ENCODE results near the gene TOGARAM2.
A peak's percentile ranks its signal among the peaks of the same experiment; 100 is the strongest.
"Not testable (repeated sequence)": the region's sequence is repeated elsewhere in the genome, so short reads cannot be mapped to it uniquely, and the experiment has no call there.

The TOGARAM2 gene

DNA sequence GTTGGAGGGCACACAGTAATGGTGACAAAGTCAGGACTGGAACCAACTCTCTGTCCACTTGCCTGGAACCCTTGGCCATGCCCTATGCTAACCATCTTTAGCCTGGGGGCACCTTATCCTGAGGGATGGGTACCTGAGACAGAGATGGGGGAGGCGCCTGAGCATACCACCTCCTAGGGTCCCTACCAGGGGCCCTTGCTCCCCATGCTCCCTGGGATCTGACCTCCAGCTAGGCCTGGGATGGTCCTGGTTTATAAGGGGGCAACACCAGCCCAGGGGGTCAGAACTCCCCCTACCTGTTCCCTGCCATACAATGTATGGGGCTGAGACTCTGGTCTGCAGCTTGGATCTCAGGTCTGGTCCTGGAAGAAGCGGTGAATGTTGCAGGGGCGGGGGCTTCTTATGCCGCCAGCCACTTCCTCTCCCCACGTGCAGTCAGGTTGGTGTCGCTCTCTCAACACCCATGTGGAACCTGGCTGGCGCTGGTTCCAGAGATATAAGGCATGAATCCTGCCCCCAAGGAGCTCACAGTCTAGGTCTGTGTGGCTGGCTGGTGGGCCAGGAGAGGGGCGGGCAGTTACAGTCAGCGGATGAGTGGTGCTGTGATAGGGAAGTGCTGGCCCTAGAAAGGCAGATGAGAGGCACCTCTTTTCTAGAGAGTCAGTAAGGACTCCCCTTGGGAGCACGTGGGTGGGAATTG lies 3.8 kb upstream of the TOGARAM2 start:
- no peak for DNase-seq (ENCODE audit: low spot score)

DNA sequence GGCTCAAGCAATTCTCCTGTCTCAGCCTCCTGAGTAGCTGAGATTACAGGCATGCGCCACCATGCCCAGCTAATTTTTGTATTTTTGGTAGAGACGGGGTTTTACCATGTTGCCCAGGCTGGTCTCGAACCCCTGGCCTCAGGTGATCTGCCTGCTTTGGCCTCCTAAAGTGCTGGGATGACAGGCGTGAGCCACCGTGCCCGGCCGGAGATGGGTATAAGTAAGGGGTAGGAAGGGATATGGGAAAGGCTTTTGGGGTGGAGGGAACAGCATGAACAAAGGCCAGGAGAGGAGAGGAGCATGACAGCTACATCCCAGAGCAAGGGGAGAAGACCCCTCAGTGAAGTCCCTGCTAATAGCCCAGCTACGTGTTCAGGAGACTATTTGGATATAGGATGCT lies 3.1 kb upstream of the TOGARAM2 start:
- DNase-seq (ENCODE audit: low spot score), result not testable (repeated sequence)

DNA sequence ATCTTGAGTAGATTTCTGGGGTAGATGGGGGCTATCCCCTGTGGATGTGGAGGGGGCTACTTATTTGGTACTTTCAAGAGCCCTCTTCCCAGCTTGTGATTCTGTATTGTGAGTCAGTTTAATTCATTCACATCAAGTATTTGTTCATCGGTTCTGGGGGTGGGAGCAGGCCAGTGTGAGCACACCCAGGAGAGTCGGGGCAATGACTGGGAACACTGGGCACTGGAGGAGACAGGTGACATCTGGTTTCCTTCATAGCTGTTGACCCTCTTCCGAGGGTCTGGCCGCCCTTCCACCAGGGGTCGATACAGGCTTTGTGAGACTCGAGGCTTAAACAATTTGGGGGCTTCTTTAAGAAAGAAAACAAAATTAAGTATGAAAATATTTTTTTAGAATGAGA lies 2.5 kb upstream of the TOGARAM2 start:
- DNase-seq (ENCODE audit: low spot score), result no peak

DNA sequence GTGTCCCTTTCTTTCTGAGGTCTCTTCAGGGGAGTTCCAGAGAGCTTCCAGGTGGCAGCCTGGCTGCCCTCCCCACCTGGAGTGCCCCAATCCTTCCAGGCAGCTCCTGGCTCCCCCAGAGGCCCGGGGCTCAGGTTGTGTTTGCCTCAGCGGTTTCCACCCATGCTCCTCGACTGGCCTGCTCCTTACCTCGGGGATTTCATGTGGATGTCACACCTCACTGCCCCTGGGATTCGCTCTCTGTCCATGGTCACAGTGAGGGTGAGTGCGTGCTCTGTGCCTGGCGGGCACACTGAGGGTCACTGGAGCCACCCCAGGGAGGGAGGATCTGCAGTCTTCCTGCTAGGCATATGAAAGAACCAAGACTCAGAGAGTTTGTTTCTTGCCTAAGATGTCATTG lies 2.1 kb upstream of the TOGARAM2 start:
- no peak for DNase-seq (ENCODE audit: low spot score)

DNA sequence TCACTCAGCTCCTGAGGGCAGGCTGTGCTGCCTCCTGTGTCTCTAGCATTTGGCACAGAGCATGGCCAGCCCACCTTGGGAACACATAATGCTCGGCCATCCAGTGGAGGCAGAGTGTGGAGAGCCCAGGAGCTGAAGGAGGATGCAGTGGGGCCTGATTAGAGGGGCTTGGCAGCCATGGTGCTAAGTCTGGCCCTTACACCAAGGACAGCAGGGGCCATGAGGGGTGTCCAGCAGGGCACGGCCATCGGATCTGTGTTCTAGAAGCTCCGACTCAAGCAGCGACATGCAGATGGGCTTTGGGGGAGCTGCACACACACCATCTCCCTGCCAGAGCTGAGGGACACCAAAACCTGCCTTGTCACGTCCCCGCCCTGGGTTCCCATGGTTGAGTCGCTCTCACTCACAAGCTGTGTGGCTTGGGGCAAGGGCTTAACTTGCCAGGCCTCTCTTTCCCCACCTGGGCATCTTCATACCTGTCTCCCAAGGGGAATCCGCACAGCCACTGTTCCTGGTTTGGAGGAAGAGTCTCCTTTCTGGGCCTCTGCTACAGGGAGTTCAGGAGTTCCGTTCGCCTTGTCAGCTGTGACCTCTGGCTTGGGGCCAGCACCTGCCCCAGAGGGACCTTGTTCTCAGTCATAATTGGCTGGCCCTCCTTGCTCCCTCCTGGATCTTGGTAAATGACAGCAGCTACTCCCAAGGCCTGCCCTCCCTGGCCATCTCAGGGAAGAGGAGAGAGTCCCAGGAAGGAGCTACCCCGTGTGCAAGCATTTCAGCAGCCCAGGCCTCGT lies 1.3 kb upstream of the TOGARAM2 start:
- no peak for DNase-seq (ENCODE audit: low spot score)

DNA sequence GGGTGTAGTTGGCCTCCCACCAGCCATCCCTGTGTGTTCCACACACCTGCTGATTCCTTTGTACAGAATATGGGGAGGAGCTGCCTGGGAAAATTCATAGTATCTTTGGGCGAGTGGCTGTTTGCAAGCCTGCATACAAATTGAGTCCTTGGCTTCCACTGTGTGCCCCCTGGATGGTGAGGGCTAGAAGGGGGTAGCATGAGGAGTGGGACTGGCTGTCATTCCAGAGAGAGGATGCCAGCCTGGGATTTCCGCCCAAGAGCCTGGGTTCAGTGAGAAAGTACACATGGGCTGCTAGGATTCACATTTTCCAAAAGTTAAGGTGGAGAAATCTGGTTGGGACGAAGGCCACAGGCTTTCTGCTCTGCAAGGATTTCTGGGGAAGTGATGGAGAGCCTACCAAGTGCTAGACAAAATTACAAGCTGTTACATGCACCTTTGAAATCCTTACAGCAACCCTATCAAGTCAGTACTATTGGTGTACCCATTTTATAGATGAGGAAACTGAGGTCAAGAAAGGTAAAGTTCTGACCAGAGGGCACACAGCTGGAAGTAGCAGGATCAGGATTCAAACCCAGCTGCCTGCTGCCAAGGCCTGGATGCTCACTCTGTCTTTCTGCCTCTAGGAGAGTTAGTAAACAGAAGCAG lies 606 bp upstream of the TOGARAM2 start:
- peak; percentile 31 for DNase-seq (ENCODE audit: low spot score)

DNA sequence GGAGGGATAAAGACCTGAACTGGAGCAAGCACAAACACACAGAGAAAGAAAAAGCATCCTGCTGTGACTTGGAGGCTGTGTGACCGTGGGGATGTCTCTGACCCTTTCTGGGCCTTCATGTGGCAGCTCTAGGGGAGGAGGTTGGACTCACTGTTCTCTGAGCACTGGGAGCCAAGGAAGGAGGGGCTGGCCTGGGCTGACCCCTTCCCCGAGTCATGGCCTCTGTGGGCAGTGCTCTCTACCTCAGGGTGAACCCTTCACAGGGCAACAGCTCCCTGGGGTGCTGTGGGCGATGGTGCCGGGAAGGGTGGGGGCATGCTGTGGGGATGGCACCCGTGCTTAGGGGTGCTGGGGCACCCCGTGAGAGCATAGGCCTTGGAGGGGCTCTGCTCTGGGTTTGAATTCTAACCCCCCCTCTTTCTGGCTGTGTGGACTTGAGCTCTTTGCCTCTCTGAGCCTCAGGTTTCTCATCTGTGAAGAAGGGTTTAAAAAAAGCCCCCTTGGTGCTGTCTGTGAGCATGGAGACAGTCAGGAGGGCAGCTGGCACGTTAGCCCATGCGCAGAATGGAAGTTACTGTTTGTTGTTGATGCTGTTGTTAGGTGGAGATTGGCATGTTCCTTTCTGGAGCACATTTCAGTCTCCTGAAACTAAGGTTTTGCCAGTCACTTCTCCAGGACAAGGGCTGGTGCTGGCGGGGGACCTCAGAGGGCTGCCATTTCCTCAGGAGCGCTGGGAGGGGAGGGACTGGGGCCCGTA lies 700 bp downstream of the TOGARAM2 start:
- DNase-seq (ENCODE audit: low spot score), result no peak

DNA sequence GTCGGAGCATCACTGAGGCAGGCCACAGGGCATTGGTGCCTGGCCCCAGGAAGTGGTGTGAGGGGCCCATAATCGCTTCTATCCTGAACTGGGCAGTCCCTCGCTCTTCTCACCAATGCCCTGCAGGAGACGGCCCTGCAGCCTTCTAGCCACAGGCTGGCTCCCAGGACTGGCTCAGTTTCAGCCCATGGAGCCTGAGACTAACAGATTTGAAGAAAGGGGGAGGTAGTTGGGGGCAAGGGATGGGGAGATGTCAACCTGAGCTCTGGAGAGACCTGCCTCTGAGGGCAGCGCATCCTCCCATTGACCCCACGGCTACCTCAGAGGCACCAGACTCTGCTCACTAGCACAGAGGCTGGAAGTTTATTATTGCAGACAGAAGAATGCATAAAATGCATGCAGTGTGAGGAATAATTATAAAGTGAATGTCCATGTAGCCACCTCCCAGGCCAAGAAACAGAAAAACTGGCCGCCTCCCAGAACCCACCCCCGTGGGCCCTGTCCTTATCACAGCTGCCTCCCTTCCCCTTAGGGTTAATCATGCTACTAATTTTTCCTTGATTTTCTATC lies 1.4 kb downstream of the TOGARAM2 start:
- no peak for DNase-seq (ENCODE audit: low spot score)

DNA sequence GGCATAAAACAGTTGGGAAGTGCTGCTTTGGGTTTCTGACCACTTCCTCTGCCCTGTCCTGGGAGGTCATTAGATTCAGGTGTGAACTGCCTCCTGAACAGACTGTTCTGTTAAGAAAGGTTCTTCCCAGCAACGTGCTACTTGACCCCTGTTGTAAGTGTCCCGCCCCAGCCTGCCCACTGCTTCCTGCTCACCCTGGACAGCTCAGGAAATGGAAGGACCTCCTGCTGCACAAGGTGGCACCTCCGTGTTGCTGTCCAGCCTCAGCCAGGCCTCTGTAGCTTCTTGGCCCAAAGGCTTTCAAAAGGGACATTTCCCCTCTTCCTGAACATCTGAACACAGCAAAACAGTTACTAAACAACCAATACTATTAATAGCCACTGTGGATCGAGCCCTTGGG lies 5.3 kb downstream of the TOGARAM2 start:
- DNase-seq (ENCODE audit: low spot score), result no peak

DNA sequence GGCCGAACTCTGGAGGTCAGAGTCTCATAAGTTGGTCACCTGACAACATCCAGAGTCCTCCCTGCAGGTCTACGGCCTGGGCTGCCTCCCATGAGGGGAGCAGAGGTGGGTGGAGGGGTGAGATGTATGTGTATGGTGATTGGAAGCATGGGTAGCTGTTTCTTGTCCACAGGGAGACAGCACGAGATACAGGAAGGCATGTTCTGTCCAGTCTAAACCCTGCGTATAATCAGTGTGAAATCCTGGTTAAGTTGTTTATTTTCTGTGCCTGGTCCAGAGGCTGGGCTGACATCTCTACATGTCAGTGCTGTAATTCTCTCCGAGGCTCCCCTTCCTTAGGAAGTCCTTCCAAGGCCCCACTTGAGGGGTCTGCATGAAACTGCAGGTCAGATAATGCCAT lies 8.9 kb downstream of the TOGARAM2 start:
- no peak for DNase-seq (ENCODE audit: low spot score)

DNA sequence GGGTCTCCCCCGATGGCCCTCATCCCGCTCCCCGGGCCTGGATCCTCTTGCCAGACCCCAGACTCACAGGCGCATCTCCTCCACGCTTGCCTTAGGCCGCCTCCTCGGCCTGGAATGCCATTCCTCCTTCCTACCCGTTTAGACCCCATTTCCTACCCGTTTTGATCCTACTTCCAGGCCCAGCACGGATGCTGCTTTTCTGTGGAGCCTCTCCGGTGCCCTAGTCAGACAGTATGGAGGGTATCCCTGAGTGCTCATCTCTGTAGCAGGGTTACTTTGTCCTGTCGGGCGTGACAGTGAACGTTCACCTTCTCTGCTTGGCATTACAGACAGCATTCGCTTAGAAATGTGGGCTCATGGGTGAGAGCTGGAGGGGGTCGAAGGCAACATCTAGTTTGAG lies 9.3 kb downstream of the TOGARAM2 start:
- no peak for DNase-seq (ENCODE audit: low spot score)

DNA sequence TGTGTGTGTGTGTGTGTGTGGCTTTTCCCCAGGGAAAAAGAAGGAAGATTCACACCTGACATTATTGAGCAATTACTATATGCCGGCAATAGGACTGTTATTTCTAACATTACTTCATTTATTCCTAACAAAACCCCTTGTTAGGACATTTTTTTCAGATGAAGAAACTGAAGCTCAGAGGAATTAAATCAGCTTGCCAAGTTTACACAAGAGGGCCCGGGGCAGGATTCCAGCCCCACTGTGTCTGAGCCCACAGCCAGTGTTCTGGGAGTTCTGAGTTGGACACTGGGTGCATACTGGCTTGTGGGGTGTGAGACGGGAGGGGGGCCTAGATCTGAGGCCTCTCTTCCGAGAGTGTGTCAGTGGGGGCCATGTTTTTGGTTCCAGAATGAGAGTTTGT lies 9.9 kb downstream of the TOGARAM2 start:
- no peak for DNase-seq (ENCODE audit: low spot score)

DNA sequence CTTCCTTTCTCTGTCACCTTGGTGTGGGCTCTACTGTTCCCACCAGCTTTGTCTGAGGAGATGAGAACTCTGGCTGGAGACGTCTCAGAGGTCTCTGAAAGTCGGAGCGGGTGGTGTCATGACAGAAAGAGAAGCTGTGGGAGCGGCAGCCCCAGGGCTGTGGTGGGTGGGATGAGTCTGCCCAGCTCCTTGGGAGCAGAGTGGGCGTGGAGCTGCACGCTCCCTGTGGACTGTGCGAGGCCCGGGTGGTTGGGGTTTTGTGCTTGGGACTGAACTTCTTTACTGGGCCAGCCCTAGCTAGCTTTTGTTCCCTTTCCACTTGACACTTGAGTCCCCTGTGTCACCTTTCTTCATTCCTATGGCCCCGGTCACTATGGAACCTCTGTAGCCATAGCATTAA lies 10.4 kb downstream of the TOGARAM2 start:
- DNase-seq (ENCODE audit: low spot score), result no peak

DNA sequence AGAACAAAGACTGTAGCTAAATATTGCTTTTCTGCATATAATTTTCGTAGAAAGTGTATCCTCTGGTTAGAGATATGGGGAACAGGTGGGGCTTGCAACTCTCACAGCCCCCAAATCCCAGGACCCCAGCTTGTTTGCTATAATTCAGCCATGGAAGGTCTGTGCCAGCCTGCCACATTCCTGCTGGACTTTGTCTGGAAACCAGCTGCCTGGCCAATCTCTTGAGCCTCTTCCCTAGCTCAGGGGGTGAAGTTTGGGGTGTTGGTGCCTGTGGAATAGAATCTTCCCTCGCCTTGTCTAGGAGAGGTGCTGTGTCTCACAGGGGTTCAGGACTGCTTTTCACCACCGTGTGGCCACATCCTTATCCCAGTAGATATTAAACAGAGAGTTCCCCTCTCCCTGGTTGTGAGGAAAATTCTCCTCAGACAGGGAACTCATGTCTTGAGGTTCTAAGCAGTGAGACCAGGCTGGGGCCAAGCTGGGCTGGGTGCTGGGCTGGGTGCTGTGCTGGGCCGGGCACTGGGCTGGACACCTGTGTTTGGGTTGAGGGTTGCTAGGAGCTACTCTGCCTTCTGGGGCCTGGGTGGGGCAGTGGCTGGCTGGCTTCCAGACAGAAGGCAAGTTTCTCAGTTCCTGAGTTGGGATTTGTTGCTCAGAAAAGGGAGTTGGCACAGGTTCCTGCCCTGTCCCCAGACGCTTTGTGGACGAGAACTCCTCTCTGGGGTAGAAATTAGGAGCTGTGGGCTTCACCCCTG lies 12.3 kb downstream of the TOGARAM2 start:
- no peak for DNase-seq (ENCODE audit: low spot score)

DNA sequence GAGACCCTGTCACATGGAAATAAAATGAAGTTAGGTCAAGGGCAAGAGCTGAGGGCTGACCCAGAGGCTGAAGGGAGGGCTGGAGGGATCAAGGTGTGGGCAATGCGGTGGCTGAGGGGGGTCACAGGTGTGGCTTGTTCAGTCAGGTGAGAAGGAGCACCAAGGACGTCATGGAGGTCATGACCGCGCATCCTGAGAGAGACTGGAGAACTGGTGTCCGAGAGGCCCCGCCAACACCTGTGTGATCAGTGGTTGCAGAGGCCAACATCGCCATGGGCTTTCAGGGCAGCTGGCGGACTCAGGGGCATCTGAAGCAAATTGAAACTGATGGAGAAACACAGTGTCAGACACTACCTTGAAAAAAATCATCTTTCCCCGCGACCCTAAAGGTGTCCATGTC lies 13.0 kb downstream of the TOGARAM2 start:
- no peak for DNase-seq (ENCODE audit: low spot score)

DNA sequence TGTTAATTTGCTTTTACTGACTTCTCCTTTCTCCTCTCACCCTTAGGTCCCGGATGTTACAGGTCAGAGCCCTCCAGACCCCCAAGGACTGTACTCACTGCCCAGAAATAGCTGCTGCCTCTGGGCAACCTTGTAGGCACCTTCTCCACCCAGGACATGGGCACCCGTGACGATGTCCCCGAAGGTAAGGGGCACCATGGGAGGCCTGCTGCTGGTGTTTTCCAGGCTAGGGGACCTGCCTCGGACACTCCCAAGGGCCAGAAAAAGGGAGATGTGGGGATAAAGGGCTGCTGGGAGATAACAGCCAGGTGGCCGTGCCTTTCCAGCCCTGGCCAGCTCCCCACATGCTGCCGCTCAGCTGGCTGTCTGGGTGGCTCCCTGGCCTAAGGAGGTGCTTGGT lies 13.6 kb downstream of the TOGARAM2 start:
- no peak for DNase-seq (ENCODE audit: low spot score)

DNA sequence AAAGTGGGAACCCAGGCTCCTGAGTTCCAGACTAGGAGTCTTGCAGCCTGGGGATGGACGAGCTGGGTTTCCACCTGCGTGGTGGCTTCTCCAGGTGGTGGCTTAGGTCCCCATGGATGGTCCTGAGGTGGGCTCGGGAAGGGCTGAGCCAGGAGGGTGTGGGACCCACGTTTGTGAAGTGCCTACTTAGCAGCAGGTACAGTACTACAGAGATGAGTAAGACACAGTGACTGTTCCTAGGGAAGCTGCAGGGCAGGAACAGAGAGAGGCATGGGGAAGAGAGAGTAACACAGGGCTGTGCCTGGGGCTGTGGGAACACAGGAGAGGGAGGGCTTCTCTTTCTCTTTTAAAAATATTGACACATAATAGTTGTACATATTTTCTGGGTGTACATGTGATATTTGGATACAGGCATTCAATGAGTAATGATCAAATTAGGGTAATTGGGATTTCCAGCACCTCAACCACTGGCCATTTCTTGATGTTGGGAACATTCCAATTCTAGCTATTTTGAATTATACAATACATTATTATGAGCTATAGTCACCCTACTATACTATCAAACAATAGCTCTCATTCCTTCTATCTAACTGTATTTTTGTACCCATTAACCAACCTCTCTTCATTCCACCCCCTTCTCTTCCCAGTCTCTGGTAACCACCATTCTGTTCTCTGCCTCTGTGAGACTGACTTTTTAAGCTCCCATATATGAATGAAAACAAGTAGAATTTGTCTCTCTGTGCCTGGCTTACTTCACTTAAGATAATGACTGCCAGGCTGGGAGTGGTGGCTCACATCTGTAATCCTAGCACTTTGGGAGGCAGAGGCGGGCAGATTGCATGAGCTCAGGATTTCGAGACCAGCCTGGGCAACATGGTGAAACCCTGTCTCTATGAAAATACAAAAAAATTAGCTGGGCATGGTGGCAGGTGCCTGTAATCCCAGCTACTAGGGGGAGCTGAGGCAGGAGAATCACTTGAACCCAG lies 15.0 kb downstream of the TOGARAM2 start:
- DNase-seq (ENCODE audit: low spot score), result no peak

DNA sequence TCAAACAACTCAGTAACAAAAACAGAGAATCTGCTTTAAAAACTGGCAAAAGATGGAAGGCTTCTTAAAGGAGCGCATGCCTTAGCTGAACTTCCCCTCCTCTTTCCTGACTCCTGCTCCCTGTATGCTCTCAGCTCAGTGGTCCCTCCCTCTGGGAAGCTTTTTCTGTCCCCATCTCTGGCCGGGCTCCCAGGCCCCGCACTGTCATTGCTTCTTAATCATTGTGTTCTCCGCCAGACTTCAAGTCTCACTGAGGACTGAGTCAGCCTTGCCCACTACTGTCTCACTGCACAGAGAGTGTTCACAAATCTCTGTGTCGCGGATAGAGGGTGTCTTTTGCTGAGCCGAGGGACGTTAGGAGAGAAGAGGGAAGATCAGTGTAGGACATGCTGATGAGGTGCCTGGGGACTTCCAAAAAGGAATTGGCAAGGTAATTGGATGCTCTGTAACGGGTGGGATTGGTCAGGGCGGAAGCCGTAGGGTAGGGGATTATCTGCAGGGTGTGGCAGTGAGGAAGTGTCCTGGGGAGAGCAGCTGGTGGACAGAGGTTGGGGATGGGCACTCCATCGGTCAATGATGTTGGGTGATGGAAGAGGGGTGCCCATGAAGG lies 16.2 kb downstream of the TOGARAM2 start:
- DNase-seq (ENCODE audit: low spot score), result peak; percentile 31

DNA sequence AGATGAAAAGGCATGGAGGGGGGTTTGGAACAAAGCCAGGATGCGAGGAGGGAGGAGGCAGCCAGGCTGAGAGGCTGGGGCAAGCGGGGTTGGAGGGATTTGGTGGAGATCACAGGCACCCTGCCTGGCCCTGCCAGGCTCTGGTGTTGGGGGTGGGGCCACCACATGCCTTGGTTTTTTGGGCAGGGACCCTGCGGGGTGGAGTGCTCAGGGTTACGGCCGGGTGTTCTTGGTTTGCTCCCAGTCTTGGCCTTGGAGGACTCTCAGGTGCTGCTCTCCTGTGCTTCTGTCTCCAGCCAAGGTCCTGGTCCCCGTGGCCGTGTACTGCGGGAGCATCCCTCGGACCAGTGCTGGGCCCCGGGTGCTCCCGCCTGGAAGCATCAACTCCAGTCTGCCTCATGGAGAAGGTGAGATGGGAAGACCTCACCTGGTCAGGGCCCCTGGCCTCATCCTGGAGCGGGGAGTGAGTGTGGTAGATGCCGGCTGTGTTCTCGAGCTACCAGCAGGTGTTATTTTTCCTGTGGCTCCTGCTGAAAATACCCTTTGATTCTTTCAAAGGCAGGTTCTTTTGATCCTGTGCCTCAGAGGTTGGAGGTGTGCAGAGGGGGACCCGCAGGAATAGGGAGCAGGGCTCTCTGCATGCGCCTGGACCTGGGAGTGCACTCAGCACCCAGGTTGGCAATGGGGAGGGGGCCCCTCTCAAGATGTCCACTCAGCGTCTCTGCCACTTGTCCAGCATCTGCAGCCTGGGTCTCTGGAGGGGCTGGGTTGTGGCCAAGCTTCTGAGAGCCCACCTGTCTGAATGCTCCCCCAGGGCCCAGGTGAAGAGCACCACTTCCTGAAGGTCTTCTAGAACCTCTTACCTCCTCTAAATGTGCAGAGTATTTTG lies 17.0 kb downstream of the TOGARAM2 start:
- DNase-seq (ENCODE audit: low spot score), result no peak
